ENCODE measurements around the gene STEAP3. TPM values are rescaled to one million over a fixed set of nuclear protein-coding genes. Genes with fewer than 3 reads are reported as not detected.

STEAP3 gene
- polyA plus RNA-seq, 3 donors = 1.3 to 1.8 (median 1.5) TPM

DNA sequence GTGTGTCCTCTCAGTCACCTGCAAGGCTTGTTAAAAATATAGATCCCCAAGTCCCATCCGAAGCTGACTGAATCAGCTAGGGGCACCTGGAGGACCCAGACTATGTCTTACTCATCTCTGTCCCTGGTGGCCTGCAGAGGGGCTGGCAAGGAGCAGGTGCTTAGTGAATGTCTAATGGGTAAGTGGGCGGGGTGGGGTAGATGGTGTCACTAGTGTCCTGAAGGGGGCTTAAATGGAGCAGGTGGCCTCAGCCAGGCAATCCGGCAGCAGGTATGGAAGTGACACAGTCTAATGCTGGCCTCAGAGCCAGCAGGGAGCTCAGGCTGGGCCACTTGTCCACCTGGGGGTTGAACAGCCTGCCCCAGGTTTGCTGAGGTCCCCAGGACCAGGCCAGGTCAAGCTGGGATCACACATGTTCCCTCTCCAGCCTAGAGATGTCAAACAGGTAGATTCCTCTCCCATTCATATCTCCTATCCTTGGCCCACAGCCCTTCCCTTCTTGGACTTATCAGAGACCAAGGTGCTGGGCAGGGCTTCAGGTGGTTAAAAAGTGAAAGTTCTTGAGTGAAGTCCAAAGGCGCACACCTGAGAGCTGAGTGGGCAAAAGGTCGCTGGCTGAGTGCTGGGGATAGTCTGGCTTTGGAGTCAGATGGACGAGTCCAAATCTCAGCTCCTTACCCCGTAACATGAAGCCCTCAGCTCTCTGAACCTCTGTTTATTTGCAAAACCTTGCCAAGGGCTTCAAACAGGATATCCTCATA is 1.7 kb downstream of the STEAP3 start:
- DNase-seq (ENCODE audit: low read depth in 3 of 3, low spot score in 2 of 3) = no peak

DNA sequence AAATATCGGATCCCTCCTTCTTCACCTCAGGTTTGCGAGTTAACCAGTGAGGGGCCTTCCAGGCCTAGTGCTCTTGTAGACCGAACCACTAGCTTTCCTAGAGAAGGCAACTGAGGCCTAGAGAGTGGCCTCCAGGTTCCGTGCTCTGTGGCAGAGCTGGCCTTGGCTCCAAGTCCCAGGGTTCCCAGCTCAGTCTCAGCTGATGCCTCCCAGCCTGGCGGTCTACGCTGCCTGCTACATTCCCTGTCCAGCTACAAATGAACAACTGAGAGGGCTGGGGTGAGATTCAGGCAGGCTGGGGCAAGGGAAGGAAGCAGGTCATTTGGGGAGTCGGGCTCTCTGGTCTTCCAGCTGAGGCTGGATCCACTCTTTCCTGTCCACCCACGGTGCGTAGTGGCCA is 2.3 kb downstream of the STEAP3 start:
- no peak for DNase-seq (ENCODE audit: low read depth in 3 of 3, low spot score in 2 of 3)

GRCh38 chr2:119227346-119227745 is 3.7 kb downstream of the STEAP3 start:
- DNase-seq (ENCODE audit: low read depth in 3 of 3, low spot score in 2 of 3) = no peak

DNA sequence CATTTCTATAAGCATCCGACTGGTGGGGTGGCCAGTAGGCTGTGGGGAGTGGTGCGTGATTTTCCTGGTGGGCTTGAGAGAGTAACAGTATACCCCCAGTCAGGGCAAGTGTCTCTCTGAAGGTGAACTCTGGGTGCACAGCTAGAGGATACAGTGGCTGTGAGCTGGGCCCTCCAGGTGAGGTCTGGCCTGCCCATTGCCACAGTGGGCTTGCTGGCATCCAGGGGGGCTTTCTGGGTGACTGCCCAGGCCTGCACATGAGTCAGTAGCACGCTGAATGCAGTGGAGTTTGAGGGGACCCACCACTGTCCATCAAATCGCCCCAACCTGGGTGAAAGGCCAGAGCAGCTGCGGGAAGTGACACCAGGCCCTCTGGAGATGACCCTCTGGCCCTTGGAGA is 4.5 kb downstream of the STEAP3 start:
- DNase-seq (ENCODE audit: low read depth in 3 of 3, low spot score in 2 of 3) = no peak

DNA sequence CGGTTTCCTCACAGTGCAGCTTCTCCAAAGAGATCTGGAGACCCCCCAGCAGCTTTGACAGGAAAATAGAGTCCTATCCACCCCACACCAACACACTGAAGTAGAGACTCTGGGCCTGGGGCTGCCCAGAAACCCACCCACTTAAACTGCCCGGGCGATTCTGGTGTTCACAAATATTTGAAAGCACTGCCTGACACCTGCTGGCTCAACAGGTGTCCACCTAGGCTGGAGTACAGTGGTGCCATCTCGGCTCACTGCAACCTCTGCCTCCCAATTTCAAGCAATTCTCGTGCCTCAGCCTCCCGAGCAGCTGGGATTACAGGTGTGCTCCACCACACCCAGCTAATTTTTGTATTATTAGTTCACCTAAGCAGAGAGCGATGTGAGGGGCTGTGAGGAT is 5.3 kb downstream of the STEAP3 start:
- no peak for DNase-seq (ENCODE audit: low read depth in 3 of 3, low spot score in 2 of 3)

DNA sequence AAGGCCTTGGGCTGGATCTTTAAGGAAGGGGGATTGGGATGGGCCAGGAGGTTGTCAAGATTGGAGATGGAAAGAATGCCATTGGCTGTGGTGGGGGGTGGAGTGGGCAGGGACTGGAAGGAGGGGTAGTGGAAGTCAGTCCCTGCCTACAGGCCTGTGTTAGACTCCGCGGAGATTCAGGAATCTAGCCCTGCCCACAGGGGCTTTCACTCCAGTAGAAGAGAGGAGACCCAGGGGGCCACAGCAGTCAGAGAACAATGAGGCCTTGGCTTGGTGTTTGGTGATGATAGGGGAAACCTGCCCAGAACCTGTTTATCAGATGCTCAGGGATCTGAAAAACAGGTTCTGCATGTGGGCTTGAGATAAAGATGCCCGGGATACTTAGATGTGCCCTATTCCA is 6.1 kb downstream of the STEAP3 start:
- DNase-seq (ENCODE audit: low read depth in 3 of 3, low spot score in 2 of 3) = no peak

- DNase-seq (ENCODE audit: low read depth in 3 of 3, low spot score in 2 of 3) = no peak
These were observed 6.9 kb downstream of the STEAP3 start for GRCh38 chr2:119230219-119231185.

DNA sequence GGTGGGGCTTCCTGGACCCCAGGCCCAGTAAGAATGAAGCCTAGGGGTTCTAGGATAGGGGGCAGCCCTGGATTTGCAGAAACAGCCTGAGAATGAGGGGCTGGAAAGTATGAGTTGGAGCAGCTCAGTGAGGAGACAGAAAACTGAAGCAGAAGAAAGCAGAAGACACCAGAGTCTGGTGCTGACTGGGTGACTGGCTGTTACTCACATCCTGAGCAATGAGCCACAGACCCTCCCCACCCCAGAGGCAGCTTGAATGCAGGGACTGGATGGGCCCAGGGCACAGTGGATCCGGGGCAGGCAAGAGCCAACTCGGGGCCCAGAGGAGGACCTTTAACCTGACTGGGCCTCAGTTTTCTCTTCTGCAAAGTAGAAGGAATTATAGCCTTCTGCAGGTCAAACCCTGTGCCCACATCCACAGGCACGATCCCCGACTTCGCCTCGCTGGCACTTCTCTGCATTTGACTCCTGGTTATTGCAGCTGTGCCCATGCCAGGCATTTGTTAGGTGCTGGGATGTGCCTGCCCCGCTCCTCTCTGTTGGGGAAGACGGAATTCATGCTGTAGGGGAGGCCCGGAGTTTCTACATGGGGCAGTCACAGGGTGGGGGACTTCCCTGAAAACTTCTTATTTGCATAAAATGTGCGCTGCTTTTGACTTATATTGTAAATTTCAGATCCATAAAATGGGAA is 8.5 kb downstream of the STEAP3 start:
- DNase-seq (ENCODE audit: low read depth in 3 of 3, low spot score in 2 of 3) = no peak

- no peak for DNase-seq (ENCODE audit: low read depth in 3 of 3, low spot score in 2 of 3)
These were observed 9.0 kb downstream of the STEAP3 start for GRCh38 chr2:119232666-119232993.

DNA sequence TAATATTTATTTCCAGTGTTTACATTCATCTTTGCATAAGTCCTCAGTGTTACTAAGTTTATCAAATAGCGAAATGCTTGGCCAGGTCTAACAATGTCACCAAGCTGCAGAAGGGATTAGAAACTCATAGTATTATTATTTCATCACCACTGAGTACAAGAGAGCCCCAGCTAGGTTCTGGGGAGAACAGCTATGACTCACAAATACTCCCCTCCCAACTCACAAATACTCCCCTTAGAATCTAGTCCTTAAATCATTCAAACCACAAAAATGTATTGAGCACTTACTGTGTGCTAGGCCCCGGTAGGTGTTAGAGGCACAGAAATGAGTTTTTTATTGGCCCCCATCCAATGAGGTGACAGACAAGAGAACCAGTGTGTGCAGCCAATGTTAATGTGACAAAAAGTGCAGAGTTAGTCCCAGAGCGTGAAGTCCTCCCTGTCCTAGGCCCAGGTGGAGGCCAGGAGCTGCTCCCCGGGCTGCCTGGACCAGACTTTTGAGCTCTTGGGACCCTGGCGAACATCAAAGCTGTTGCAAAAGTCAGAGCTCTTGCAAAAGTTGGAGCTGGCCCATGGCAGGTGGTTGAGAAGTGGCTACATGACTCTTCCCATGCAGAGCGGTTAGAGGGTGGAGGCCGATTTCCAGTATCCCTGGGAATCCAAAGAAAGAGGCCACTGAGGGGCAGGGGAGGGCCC is 9.8 kb downstream of the STEAP3 start:
- no peak for DNase-seq (ENCODE audit: low read depth in 3 of 3, low spot score in 2 of 3)

DNA sequence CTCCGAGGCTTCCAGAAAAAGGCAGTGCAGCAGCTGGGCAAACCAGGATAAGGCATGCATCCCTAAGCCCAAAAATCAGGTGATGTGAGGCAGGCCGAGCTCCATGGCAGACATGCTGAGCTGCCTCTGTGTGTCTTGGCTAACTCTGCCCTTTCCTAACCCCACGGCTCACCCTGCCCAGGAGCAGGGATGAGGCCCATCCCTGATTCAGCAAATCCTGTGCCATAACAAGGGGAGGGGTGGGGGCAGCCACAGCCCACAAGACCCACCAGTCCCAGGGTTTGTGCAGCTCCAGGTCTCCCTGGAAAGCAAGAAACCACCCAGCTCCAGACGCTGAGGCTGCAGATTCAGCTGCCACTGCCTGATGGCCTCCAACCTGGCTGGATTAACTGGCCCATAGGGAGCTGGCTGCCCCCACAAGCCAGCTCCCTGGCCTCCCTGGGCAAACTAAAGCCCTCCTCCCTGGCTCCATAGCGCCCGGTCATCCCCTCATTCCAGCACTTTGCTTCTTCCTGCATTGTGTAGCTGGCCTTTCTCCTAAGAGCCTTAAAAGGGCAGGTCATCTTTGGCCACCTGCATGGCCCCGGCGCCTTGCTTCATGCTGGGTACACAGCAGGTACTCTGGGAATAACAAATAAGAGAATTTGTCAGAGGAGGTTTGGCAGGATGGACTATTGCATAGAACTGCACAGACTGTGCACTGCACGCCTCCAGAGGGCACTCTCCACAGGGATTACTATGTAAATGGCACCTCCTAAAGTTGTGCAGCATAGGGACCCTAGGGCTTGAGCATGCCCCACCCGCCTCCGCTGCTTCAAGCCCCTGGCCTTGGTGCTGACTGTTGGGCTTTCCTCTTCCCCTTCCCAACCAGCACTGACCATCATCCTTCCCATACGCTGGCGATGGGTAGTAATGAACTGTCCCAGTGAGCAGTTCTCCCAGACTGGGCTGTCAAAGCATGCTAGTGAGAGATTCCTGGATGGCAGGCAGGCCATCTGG is 10.7 kb downstream of the STEAP3 start:
- no peak for DNase-seq (ENCODE audit: low read depth in 3 of 3, low spot score in 2 of 3)

- no peak for DNase-seq (ENCODE audit: low read depth in 3 of 3, low spot score in 2 of 3)
These were observed 13.2 kb downstream of the STEAP3 start for GRCh38 chr2:119236796-119237195.

DNA sequence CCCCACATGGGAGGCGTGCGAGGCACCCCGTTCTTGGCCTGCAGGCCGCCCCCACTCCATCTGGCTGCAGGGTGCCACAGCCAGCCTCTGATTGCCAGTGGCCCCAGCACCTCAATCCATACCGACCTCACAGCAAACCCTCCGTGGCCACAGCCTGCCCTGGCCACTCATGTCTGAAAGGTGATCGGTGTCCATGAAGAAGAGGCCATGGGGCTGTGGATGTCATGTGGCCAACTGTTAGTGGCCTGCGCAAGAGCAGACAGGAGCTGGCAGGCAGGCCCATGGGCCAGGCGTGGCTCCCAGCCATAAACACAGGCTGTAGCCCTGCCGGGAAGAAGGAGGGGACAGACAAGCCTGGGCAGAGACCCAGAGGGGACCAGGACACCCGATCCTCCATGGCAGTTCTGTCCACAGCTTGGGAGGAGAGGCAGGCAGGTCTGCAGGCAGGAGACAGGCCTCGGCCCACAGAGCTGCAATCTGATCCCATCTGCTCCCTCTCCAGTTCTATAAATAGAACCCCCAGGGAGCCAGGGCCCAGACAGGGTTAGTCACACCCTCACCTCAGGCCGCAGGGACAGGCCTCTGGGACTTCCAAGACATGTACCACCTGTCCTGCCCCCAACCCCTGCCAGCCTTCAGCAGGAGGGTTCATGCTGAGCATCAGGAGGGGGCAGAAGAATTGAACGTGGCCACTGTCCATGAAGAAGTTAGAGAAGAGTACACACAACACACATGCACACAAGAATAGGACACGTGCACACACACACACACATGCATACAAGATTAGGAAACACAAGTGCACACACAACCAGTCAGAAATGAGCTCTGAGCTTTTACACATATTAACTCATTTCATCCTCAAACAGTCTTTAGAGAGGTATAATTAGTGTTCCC is 16.9 kb downstream of the STEAP3 start:
- DNase-seq (ENCODE audit: low read depth in 3 of 3, low spot score in 2 of 3) = no peak

DNA sequence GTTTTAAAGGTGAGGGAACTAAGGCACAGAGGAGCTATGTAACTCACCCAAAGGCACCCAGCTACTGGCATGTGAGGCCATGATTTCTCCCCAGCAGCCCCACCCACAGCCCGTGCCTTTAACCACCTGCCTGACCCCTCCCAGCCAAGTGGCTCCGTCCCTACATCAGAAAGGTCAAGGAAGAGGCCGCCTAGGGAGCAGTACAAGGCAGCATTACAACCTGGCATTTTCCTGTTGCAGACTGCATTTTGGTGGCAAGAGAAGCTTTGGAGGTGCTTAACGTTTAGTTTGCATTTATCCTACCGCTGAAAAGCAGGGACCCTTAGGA is 17.5 kb downstream of the STEAP3 start:
- no peak for DNase-seq (ENCODE audit: low read depth in 3 of 3, low spot score in 2 of 3)

GRCh38 chr2:119242276-119243119 is 18.9 kb downstream of the STEAP3 start:
- DNase-seq (ENCODE audit: low read depth in 3 of 3, low spot score in 2 of 3) = no peak

- DNase-seq (ENCODE audit: low read depth in 3 of 3, low spot score in 2 of 3) = no peak
These were observed 20.0 kb downstream of the STEAP3 start for GRCh38 chr2:119243621-119244020.

DNA sequence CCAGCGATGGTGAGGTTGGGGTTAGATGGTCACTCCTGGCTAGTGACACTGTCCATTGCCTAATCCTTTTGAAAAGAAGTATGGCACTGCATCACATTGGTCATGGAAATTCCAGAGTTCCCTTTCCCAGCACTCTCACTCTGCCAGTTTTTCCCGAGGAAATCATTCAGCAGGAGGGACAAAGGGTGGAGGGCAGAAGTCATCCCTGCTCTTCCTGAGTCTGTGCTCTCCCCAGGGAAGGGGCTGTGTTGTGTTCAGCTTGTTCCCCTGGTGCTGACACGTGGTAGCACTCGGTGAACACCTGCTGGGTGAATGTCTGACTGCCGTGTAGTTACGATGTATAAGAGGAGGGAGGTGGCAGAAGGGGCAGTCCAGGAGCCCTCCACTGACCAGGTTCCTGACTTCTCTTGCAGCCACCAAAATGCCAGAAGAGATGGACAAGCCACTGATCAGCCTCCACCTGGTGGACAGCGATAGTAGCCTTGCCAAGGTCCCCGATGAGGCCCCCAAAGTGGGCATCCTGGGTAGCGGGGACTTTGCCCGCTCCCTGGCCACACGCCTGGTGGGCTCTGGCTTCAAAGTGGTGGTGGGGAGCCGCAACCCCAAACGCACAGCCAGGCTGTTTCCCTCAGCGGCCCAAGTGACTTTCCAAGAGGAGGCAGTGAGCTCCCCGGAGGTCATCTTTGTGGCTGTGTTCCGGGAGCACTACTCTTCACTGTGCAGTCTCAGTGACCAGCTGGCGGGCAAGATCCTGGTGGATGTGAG is 21.6 kb downstream of the STEAP3 start:
- no peak for DNase-seq (ENCODE audit: low read depth in 3 of 3, low spot score in 2 of 3)

All from right renal cortex interstitium (tissue), 3 donors.